Stimulated activated CD8-positive, alpha-beta memory T cell treated with anti-CD3 and anti-CD28 coated beads, Interleukin-12 subunit alpha, Interleukin-12 subunit beta, amount 100 ng/mL, for 1 hour (primary cell): Measurements from ENCODE around the gene ZNF644.

ENCODE experiments used
- DNase-seq: peaks from one replicate; pipeline ENCODE4 v3.0.0-alpha.2; 2020; ENCODE audit warnings: low read depth

Gene ZNF644

GRCh38 chr1:91020967-91021685 is 709 bp downstream of the ZNF644 start:
- DNase-seq: peak; percentile 39

GRCh38 chr1:91020486-91020885 is 1.3 kb downstream of the ZNF644 start:
- DNase-seq: no peak

- no peak for DNase-seq
These were observed 3.8 kb downstream of the ZNF644 start for GRCh38 chr1:91018006-91018405.

- no peak for DNase-seq
These were observed 5.9 kb downstream of the ZNF644 start for GRCh38 chr1:91015794-91016550.

- no peak for DNase-seq
These were observed 6.5 kb downstream of the ZNF644 start for GRCh38 chr1:91015358-91015780.

GRCh38 chr1:91014475-91014874 is 7.4 kb downstream of the ZNF644 start:
- DNase-seq: no peak

- no peak for DNase-seq
These were observed 8.5 kb downstream of the ZNF644 start for GRCh38 chr1:91013302-91013701.

- no peak for DNase-seq
These were observed 9.6 kb downstream of the ZNF644 start for GRCh38 chr1:91012196-91012595.

GRCh38 chr1:91011726-91012125 is 10.1 kb downstream of the ZNF644 start:
- DNase-seq: no peak

- no peak for DNase-seq
These were observed 14.0 kb downstream of the ZNF644 start for GRCh38 chr1:91007827-91008226.

GRCh38 chr1:91007092-91007491 is 14.7 kb downstream of the ZNF644 start:
- no peak for DNase-seq

GRCh38 chr1:91006113-91006908 is 15.5 kb downstream of the ZNF644 start:
- DNase-seq: no peak

- DNase-seq: no peak
These were observed 16.6 kb downstream of the ZNF644 start for GRCh38 chr1:91005285-91005684.

- DNase-seq: no peak
These were observed 17.7 kb downstream of the ZNF644 start for GRCh38 chr1:91004145-91004544.

- DNase-seq: no peak
These were observed 25.0 kb downstream of the ZNF644 start for GRCh38 chr1:90996742-90997413.

GRCh38 chr1:90995311-90995894 is 26.4 kb downstream of the ZNF644 start:
- DNase-seq: no peak

GRCh38 chr1:90994461-90994860 is 27.4 kb downstream of the ZNF644 start:
- no peak for DNase-seq

GRCh38 chr1:90993245-90993644 is 28.6 kb downstream of the ZNF644 start:
- DNase-seq: no peak

GRCh38 chr1:90990779-90991178 is 31.1 kb downstream of the ZNF644 start:
- no peak for DNase-seq

GRCh38 chr1:90989990-90990389 is 31.8 kb downstream of the ZNF644 start:
- DNase-seq: no peak

GRCh38 chr1:90989302-90989701 is 32.5 kb downstream of the ZNF644 start:
- DNase-seq: no peak

- no peak for DNase-seq
These were observed 34.0 kb downstream of the ZNF644 start for GRCh38 chr1:90987841-90988240.
